Left forelimb (tissue), 1 donor: ENCODE measurements around the gene SERPINH1.

Source experiments
- DNase-seq: peaks from one replicate; pipeline ENCODE4 v3.0.0-alpha.2; 2018; ENCODE audit warnings: low spot score

The SERPINH1 gene

GRCh38 chr11:75532200-75533048, 29.6 kb upstream of the SERPINH1 start:
- DNase-seq = no peak

GRCh38 chr11:75533896-75534258, 28.2 kb upstream of the SERPINH1 start:
- no peak for DNase-seq

- no peak for DNase-seq
Observed at GRCh38 chr11:75534259-75535069, 27.6 kb upstream of the SERPINH1 start.

- DNase-seq = no peak
Observed at GRCh38 chr11:75535071-75535470, 27.0 kb upstream of the SERPINH1 start.

- DNase-seq = no peak
Observed at GRCh38 chr11:75536786-75537641, 25.0 kb upstream of the SERPINH1 start.

GRCh38 chr11:75537740-75538139, 24.3 kb upstream of the SERPINH1 start:
- DNase-seq = no peak

GRCh38 chr11:75538150-75538942, 23.7 kb upstream of the SERPINH1 start:
- no peak for DNase-seq

- no peak for DNase-seq
Observed at GRCh38 chr11:75539459-75540334, 22.4 kb upstream of the SERPINH1 start.

GRCh38 chr11:75541193-75542087, 20.6 kb upstream of the SERPINH1 start:
- DNase-seq = no peak

- DNase-seq = no peak
Observed at GRCh38 chr11:75542088-75542438, 20.0 kb upstream of the SERPINH1 start.

GRCh38 chr11:75543806-75544205, 18.2 kb upstream of the SERPINH1 start:
- no peak for DNase-seq

- DNase-seq = no peak
Observed at GRCh38 chr11:75547177-75547576, 14.9 kb upstream of the SERPINH1 start.

- no peak for DNase-seq
Observed at GRCh38 chr11:75547617-75548058, 14.4 kb upstream of the SERPINH1 start.

GRCh38 chr11:75548595-75549272, 13.3 kb upstream of the SERPINH1 start:
- DNase-seq = no peak

GRCh38 chr11:75549370-75549958, 12.6 kb upstream of the SERPINH1 start:
- no peak for DNase-seq

GRCh38 chr11:75553182-75553581, 8.9 kb upstream of the SERPINH1 start:
- DNase-seq = no peak

GRCh38 chr11:75553889-75554257, 8.2 kb upstream of the SERPINH1 start:
- DNase-seq = no peak

GRCh38 chr11:75554258-75555022, 7.6 kb upstream of the SERPINH1 start:
- DNase-seq = peak; percentile 98
